Glomerular visceral epithelial cell (primary cell): ENCODE data around the gene ACAA2.
A peak's percentile ranks its signal among the peaks of the same experiment; 100 is the strongest.

Experiments
- DNase-seq: peaks from one replicate; pipeline ENCODE4 v3.0.0-alpha.2; 2016; ENCODE audit errors: extremely low spot score

The ACAA2 gene

GRCh38 chr18:49767111-49768050, 46.0 kb downstream of the ACAA2 start:
- no peak for DNase-seq

GRCh38 chr18:49766646-49767045, 46.7 kb downstream of the ACAA2 start:
- no peak for DNase-seq

GRCh38 chr18:49764032-49764431, 49.3 kb downstream of the ACAA2 start:
- peak; percentile 49 for DNase-seq

GRCh38 chr18:49763590-49763989, 49.7 kb downstream of the ACAA2 start:
- no peak for DNase-seq

- DNase-seq = no peak
These were observed 50.9 kb downstream of the ACAA2 start for GRCh38 chr18:49762191-49763077.

- no peak for DNase-seq
These were observed 51.6 kb downstream of the ACAA2 start for GRCh38 chr18:49761771-49762170.

- DNase-seq = no peak
These were observed 55.1 kb downstream of the ACAA2 start for GRCh38 chr18:49758263-49758610.

GRCh38 chr18:49757513-49758262, 55.6 kb downstream of the ACAA2 start:
- no peak for DNase-seq

GRCh38 chr18:49756671-49757362, 56.5 kb downstream of the ACAA2 start:
- no peak for DNase-seq

- DNase-seq = no peak
These were observed 57.2 kb downstream of the ACAA2 start for GRCh38 chr18:49756135-49756534.

GRCh38 chr18:49755489-49755888, 57.8 kb downstream of the ACAA2 start:
- DNase-seq = no peak

GRCh38 chr18:49754866-49755265, 58.5 kb downstream of the ACAA2 start:
- DNase-seq = no peak

GRCh38 chr18:49753643-49754042, 59.7 kb downstream of the ACAA2 start:
- no peak for DNase-seq

- DNase-seq = no peak
These were observed 61.3 kb downstream of the ACAA2 start for GRCh38 chr18:49752095-49752457.

- DNase-seq = no peak
These were observed 61.8 kb downstream of the ACAA2 start for GRCh38 chr18:49751427-49752094.

GRCh38 chr18:49749563-49749962, 63.8 kb downstream of the ACAA2 start:
- DNase-seq = no peak

GRCh38 chr18:49747876-49748275, 65.5 kb downstream of the ACAA2 start:
- DNase-seq = no peak

GRCh38 chr18:49745045-49746014, 68.0 kb downstream of the ACAA2 start:
- DNase-seq = no peak

- no peak for DNase-seq
These were observed 68.8 kb downstream of the ACAA2 start for GRCh38 chr18:49744376-49745008.
